Natural killer cell treated with Interleukin-12 subunit alpha and Interleukin-12 subunit beta and Interleukin-15 and Interleukin-18, amount 100 ng/mL, for 72 hours (primary cell): ENCODE measurements around the gene SLC43A2. TPM values are rescaled to one million over a fixed set of nuclear protein-coding genes. Genes with fewer than 3 reads are reported as not detected.
"Not testable (repeated sequence)": the region's sequence is repeated elsewhere in the genome, so short reads cannot be mapped to it uniquely, and the experiment has no call there.

Source experiments
- ATAC-seq, 2 donors: fragments of 150-1000 bp; cut with Tn5 transposase in 1 of 2; sonication (Bioruptor Pico), chemical (Tn5 transposase) in 1 of 2; 2 replicates each; pipeline ENCODE4 v1.10.0; 2021
- DNase-seq: peaks from one replicate; pipeline ENCODE4 v3.0.0; 2022; ENCODE audit warnings: low spot score
- H3K27ac Mint-ChIP-seq, 2 donors: 1 replicate in 1 of 2; 2 replicates in 1 of 2; pipeline ENCODE4 v1.8.0; 2022; ENCODE audit warnings: mixed read lengths in 2 of 2, mild to moderate bottlenecking in 1 of 2, moderate library complexity in 1 of 2
- H3K27me3 Mint-ChIP-seq, 2 donors: 1 replicate in 1 of 2; 2 replicates in 1 of 2; pipeline ENCODE4 v1.8.0; 2022; ENCODE audit warnings: mixed read lengths in 2 of 2
- H3K36me3 Mint-ChIP-seq: one replicate; pipeline ENCODE4 v1.8.0; 2022; ENCODE audit warnings: mixed read lengths
- H3K4me1 Mint-ChIP-seq, 2 donors: 1 replicate in 1 of 2; 2 replicates in 1 of 2; pipeline ENCODE4 v1.8.0; 2022; ENCODE audit warnings: low read depth in 2 of 2, mixed read lengths in 2 of 2, mild to moderate bottlenecking in 1 of 2
- H3K4me3 Mint-ChIP-seq: one replicate; pipeline ENCODE4 v1.8.0; 2022; ENCODE audit warnings: mixed read lengths
- H3K9me3 Mint-ChIP-seq: 2 replicates; pipeline ENCODE4 v1.8.0; 2022; ENCODE audit warnings: mixed read lengths
- total RNA-seq, 2 donors: library from RNA; stranded (reverse); gene quantifications; one replicate each; pipeline ENCODE4 v1.2.3, GENCODE V29; 2022

SLC43A2 gene
- total RNA-seq, 2 donors from 2014 or later, result 4.9 to 5.0 TPM

DNA sequence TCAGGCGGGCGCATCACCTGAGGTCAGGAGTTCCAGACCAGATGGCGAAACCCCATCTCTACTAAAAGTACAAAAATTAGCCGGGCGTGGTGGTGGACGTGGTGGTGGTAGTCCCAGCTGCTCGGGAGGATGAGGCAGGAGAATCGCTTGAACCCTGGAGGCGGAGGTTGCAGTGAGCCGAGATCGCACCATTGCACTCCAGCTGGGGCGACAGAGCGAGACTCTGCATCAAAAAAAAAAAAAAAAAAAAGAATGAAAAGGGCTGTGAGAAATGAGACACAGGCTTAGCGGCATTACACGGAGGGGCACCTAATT lies 65.2 kb downstream of the SLC43A2 start:
- not testable (repeated sequence) for H3K36me3 Mint-ChIP-seq, DNase-seq, ATAC-seq, H3K27me3 Mint-ChIP-seq, H3K9me3 Mint-ChIP-seq
- Mint-ChIP-seq H3K4me1 (peaks cover 33 to 35% of the 10 kb centered on the region in 2 donors), H3K27ac (peak overlapping the region; percentile 7 to 69), H3K4me3 (peak overlapping the region; percentile 24)

DNA sequence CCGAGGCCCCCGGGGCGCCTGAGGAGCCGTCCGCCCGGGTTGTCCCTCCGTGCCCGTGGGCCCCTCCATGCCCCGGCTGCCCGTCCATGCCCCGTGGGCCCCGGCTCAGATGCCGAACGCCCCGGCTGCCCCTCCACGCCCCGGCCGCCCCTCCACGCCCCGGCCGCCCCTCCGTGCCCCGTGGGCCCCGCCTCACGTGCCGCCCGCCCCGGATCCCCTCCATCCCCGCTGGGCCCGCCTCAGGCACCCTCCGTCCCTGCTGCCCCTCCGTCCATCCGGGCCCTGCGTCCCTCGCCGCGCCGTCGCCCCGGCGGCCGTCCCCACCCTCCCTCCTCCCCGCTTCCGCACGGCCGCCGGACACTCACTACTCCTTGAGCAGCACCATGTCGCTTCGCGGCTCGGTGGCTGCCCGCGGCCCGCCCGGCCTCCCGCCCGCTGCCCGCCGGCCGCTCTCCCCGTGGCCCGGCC lies 66.4 kb downstream of the SLC43A2 start:
- Mint-ChIP-seq H3K4me3 (peak overlapping the region; percentile 87), H3K27me3 (no peaks in the 10 kb centered on the region), H3K4me1 (peaks cover 26 to 30% of the 10 kb centered on the region in 2 donors), H3K9me3 (no peaks in the 10 kb centered on the region), H3K36me3 (no peaks in the 10 kb centered on the region), H3K27ac (no peak overlapping the region)
- ATAC-seq (peak; percentile 70 to 78), DNase-seq (no peak)

GRCh38 chr17:1561420-1562175 lies 67.0 kb downstream of the SLC43A2 start:
- Mint-ChIP-seq H3K4me1 (peaks cover 23 to 27% of the 10 kb centered on the region in 2 donors), H3K27ac (peak overlapping the region; percentile 62 to 80), H3K27me3 (no peaks in the 10 kb centered on the region), H3K4me3 (peak overlapping the region; percentile 87), H3K9me3 (no peaks in the 10 kb centered on the region), H3K36me3 (no peaks in the 10 kb centered on the region)
- DNase-seq (peak; percentile 64), ATAC-seq (peak; percentile 1 to 45)

- no peak for DNase-seq
- Mint-ChIP-seq H3K9me3 (no peaks in the 10 kb centered on the region), H3K27me3 (no peaks in the 10 kb centered on the region), H3K27ac (peak overlapping the region; percentile 62 to 80), H3K36me3 (no peaks in the 10 kb centered on the region), H3K4me3 (peak overlapping the region; percentile 87), H3K4me1 (peaks cover 26 to 30% of the 10 kb centered on the region in 2 donors)
- ATAC-seq, result no peak
Measured at GRCh38 chr17:1560858-1561355, 67.7 kb downstream of the SLC43A2 start.

DNA sequence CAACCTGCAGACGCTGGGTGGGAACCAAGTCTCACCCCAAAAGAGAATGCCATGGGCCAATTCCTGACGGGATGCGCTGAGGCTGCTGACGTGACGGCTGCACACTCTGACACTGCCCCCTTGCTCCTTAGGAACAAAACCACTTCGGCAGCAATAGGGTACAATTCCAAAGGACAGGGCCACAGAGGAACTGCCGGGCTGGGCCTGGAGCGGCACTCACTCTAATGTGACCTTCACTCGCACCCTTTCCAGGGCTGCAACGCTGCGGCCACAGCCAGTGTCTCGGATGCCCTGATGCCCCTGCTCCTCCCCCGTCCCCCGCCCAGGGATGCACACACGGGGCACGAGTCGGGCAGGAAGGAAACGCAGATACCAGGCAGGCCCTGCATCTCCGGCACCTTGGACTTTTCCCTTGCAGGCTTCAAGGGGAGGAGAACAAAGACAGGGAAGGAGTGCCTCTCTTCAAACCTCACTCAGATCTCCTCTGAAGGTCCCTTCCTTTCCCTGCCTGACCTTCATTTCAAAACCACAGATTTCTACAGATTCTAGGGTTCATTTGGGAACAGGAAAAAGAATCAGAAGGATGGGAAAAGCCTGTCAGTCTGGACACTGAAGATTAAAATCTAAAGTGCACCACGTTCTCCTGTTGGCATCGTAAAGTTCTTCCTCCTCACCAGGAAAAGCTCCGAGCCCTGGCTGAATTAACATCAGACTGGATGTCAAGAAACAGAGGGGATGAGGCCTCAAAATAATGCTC lies 68.4 kb downstream of the SLC43A2 start:
- peak overlapping the region; percentile 27 for H3K4me3 Mint-ChIP-seq
- DNase-seq (no peak), ATAC-seq (no peak)
- peak overlapping the region in 1 of 2 donors; percentile 80 for H3K27ac Mint-ChIP-seq
- no peaks in the 10 kb centered on the region for H3K27me3 Mint-ChIP-seq
- H3K4me1 Mint-ChIP-seq, result peaks cover 27 to 28% of the 10 kb centered on the region in 2 donors
- no peaks in the 10 kb centered on the region for H3K9me3 Mint-ChIP-seq
- H3K36me3 Mint-ChIP-seq, result no peaks in the 10 kb centered on the region

DNA sequence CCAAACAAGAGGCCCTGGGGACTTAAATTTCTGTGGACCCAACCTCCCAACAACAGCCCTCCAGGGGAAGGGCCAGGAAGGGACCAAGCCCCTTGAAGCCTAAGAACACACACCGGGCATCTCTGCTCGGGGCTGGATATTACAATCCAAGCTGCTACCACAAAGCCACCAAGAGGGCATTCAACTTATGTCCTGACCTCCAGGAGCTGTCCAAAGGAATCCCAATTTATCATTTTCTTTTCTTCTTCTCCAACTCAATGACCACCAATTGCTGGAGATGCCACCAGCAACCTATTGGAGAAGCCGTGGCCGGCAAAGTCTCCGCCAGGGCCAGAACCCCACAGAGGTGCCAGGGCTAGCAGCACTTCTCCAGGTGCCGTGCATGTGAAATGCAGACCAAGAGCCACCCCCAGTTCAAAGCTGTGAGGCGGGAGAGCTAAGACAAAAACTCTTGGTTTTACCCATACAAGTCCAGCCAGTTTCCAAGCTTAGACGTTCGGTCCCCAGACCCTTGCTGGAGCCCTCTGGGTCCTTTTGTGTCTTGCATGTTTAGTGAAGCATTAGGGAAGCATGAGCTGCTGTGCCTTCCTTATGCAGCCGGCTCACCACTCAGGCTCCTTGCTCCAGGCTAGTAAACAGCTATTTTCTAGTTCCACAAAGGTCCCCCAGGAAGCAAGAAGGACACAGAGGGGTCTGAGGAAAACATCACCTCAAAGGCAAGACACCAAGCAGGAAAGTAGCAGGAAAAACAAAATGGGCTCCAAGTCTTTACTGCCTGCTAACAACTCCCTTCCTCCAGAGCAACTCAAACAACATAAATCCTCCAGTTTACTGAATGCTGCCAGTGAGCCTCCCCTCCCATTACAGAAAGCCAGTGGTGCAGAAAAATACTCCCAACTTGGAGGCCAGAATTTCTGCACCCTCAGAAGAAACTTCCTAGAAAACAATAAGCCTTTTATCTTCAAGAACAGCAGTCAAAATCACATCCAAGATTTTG lies 69.3 kb downstream of the SLC43A2 start:
- Mint-ChIP-seq H3K27ac (no peak overlapping the region), H3K4me1 (peaks cover 28 to 29% of the 10 kb centered on the region in 2 donors)

DNA sequence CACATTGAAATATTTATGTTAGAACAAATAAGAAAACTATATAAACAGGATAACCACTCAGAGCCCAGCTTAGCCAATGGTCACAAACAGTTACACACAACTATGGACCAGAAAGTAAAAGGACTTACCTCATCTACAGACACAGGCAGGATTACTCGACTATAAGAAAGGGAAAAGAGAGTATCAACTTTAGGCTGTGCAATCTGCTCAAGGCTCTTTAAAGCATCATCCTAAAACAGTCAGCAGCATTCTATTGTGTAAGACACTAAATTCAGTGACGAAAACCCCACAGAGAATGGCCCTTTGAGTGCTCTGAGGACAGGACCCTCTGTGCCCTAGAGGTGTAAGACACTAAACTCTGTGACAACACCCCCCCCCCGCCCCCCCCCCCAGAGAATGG lies 70.2 kb downstream of the SLC43A2 start:
- H3K27me3 Mint-ChIP-seq, result no peaks in the 10 kb centered on the region
- H3K4me1 Mint-ChIP-seq, result peaks cover 28 to 29% of the 10 kb centered on the region in 2 donors
- no peak for DNase-seq
- no peak overlapping the region for H3K4me3 Mint-ChIP-seq
- H3K9me3 Mint-ChIP-seq, result no peaks in the 10 kb centered on the region
- no peak overlapping the region for H3K27ac Mint-ChIP-seq
- ATAC-seq, result no peak
- H3K36me3 Mint-ChIP-seq, result no peaks in the 10 kb centered on the region

More for the DNA sequence above, 69.3 kb downstream of the SLC43A2 start:
- H3K4me3 Mint-ChIP-seq, result peak overlapping the region; percentile 27
- no peaks in the 10 kb centered on the region for H3K27me3 Mint-ChIP-seq
- no peaks in the 10 kb centered on the region for H3K9me3 Mint-ChIP-seq
- H3K36me3 Mint-ChIP-seq, result no peaks in the 10 kb centered on the region
- DNase-seq (no peak), ATAC-seq (no peak)

DNA sequence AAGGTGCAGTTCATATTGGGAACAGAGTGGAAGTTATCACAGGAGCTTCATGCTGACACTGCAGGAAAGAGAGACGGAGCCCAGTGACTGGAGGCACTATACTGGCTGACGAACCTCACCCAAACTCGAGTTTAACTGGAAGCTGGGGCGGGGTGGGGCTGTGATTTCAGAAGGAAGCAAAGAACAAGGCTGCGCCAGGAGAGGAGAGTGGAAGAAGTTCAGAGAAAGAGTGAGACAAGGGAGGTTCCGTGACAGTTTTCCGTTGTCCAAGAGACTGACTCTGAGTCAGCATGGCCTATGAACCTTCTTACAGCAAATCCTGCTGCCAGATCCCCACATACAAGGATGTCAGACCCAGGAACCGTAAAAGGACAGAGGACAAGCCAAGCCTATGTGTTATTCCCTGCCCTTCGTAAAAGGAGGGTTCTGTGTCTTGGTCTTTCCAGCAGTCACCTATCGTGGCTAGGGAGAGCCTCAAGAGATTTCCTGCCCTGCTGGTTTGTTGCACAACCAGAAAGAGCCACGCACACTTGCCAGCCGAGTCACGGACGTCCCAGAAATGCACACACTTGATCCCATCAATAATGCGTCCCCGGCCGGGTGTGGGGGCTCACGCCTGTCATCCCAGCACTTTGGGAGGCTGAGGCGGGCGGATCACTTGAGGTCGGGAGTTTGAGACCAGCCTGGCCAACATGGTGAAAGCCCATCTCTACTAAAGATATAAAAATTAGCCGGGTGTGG lies 71.1 kb downstream of the SLC43A2 start:
- H3K4me1 Mint-ChIP-seq, result peaks cover 28 to 29% of the 10 kb centered on the region in 2 donors
- ATAC-seq (no peak), DNase-seq (no peak)
- H3K9me3 Mint-ChIP-seq, result no peaks in the 10 kb centered on the region
- H3K36me3 Mint-ChIP-seq, result no peaks in the 10 kb centered on the region
- H3K27me3 Mint-ChIP-seq, result no peaks in the 10 kb centered on the region
- H3K4me3 Mint-ChIP-seq, result no peak overlapping the region
- no peak overlapping the region for H3K27ac Mint-ChIP-seq

DNA sequence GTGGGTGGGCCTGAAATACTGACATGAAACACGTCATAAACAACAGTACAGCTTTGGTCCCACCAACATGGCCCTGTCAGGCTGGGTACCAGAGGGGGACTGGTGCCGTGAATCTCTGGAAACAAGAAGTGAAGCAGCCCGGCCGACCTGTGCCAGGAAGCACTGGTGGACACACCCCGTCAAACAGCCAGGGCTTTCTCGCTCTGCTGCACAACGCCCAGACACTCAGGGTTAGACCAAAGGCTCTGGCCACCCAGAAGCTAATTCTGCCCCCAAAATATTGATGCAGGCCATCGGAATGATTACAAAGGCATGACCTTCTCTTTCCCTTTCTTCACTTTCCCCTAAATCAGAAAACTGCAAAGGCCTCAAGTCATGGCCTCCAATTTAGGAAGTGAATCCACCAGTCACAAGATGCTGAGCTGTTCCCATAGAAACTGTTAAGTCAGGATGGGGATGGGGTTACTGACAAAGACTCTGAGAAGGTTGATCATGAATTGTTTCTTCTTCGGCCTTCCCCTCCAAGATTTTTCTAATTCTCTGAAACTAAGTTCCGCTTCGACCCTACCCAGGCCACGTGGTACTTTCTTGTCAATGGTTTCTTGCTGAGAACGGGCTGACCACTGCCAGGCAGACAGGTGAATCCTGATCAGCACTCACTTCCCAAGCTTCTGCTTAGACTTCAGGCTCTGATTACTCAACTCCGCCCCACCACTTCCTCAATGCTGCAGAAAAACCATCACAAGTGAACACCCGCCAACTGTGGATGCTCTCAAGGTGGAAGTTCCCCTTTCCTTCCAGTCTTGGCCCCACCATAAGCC lies 72.8 kb downstream of the SLC43A2 start:
- Mint-ChIP-seq H3K9me3 (no peaks in the 10 kb centered on the region), H3K4me3 (no peak overlapping the region), H3K36me3 (peaks cover 2% of the 10 kb centered on the region), H3K4me1 (peaks cover 19 to 20% of the 10 kb centered on the region in 2 donors), H3K27ac (no peak overlapping the region), H3K27me3 (no peaks in the 10 kb centered on the region)
- ATAC-seq (no peak), DNase-seq (no peak)

DNA sequence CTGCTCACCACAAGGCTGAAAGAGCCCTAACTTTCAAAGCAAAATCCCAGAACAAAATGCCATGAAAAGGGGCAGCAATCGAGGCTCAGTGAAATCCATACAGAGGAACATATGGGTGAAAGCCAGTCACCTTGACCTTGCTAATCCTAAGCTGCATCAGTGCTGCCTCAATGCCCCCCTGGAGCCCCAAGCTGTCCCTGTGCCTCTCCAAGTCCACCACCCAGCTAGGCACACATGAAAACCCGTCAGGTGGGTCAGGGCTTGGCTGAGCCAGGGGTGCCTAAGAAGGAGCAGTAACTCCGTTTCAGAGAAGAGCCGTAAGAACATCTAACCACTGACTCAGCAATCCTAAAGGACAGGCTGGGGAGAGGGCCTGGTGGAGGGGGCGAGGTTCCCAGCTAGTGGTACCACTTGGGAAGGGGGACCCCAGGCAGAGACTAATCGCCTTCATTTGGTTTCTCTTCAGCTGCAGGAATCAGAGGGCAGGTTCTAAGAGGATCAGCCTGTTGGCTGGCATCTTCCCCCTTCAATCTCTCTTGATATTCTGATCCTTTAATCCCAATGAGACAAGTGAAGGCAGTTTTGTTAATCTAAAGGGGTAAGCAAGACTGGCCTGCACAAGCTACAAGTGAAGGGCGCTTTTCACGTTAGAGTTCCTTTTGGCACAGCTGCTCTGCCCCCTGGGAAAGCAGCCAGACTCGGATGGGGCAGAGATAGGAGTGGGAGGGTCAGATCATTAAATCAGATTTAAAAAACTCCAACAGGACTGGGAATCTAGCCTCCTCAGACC lies 73.7 kb downstream of the SLC43A2 start:
- Mint-ChIP-seq H3K9me3 (no peaks in the 10 kb centered on the region), H3K4me3 (no peak overlapping the region), H3K36me3 (peaks cover 8% of the 10 kb centered on the region), H3K27me3 (no peaks in the 10 kb centered on the region), H3K4me1 (peaks cover 13 to 18% of the 10 kb centered on the region in 2 donors), H3K27ac (no peak overlapping the region)
- DNase-seq (no peak), ATAC-seq (no peak)

GRCh38 chr17:1553354-1554266 lies 75.0 kb downstream of the SLC43A2 start:
- Mint-ChIP-seq H3K36me3 (peaks cover 8% of the 10 kb centered on the region), H3K4me1 (peaks cover 9 to 18% of the 10 kb centered on the region in 2 donors), H3K9me3 (no peaks in the 10 kb centered on the region), H3K27ac (peak overlapping the region in 1 of 2 donors; percentile 18), H3K27me3 (no peaks in the 10 kb centered on the region), H3K4me3 (no peak overlapping the region)
- ATAC-seq (no peak), DNase-seq (no peak)
